Measurements from ENCODE around the gene PPFIBP1.

PPFIBP1 gene

DNA sequence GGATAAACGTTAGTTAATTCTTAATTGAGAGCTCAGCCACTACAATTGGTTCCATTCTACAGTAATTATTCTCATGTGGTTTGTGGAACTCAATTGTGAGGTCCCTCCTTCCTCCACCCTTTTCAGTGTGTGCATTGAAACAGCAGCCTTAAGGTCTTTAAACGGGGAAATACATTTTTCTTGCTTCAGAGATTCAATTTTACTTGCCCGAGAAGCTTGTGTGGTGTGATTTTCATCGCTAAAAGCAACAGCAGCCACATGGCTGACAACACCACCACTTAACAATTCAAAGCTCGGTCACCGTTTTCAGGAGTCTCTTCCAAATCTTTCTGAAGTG is 733 bp upstream of the PPFIBP1 start:
- Mint-ChIP-seq H3K27me3 (ENCODE audit: low read depth, poor library complexity) (no peaks in the 10 kb centered on the region), H3K4me3 (peak overlapping the region; percentile 92), H3K4me1 (peaks cover 73% of the 10 kb centered on the region), H3K27ac (peak overlapping the region; percentile 86), H3K36me3 (ENCODE audit: low read depth) (no peaks in the 10 kb centered on the region), H3K9me3 (no peaks in the 10 kb centered on the region)
- TF ChIP-seq, protein P1, sequence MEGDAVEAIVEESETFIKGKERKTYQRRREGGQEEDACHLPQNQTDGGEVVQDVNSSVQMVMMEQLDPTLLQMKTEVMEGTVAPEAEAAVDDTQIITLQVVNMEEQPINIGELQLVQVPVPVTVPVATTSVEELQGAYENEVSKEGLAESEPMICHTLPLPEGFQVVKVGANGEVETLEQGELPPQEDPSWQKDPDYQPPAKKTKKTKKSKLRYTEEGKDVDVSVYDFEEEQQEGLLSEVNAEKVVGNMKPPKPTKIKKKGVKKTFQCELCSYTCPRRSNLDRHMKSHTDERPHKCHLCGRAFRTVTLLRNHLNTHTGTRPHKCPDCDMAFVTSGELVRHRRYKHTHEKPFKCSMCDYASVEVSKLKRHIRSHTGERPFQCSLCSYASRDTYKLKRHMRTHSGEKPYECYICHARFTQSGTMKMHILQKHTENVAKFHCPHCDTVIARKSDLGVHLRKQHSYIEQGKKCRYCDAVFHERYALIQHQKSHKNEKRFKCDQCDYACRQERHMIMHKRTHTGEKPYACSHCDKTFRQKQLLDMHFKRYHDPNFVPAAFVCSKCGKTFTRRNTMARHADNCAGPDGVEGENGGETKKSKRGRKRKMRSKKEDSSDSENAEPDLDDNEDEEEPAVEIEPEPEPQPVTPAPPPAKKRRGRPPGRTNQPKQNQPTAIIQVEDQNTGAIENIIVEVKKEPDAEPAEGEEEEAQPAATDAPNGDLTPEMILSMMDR (IDR thresholded peaks at IDR 0.05), result no peak
- no peak for DNase-seq

- no peak overlapping the region for H3K27ac Mint-ChIP-seq
- TF ChIP-seq, protein P1 (IDR thresholded peaks at IDR 0.05), result no peak
- H3K4me3 Mint-ChIP-seq, result peak overlapping the region; percentile 92
- peaks cover 77% of the 10 kb centered on the region for H3K4me1 Mint-ChIP-seq
- peaks cover 8% of the 10 kb centered on the region for H3K36me3 Mint-ChIP-seq (ENCODE audit: low read depth)
- no peaks in the 10 kb centered on the region for H3K9me3 Mint-ChIP-seq
- no peak for DNase-seq
- H3K27me3 Mint-ChIP-seq (ENCODE audit: low read depth, poor library complexity), result no peaks in the 10 kb centered on the region
Observed at GRCh38 chr12:27524494-27524835, 459 bp downstream of the PPFIBP1 start.

DNA sequence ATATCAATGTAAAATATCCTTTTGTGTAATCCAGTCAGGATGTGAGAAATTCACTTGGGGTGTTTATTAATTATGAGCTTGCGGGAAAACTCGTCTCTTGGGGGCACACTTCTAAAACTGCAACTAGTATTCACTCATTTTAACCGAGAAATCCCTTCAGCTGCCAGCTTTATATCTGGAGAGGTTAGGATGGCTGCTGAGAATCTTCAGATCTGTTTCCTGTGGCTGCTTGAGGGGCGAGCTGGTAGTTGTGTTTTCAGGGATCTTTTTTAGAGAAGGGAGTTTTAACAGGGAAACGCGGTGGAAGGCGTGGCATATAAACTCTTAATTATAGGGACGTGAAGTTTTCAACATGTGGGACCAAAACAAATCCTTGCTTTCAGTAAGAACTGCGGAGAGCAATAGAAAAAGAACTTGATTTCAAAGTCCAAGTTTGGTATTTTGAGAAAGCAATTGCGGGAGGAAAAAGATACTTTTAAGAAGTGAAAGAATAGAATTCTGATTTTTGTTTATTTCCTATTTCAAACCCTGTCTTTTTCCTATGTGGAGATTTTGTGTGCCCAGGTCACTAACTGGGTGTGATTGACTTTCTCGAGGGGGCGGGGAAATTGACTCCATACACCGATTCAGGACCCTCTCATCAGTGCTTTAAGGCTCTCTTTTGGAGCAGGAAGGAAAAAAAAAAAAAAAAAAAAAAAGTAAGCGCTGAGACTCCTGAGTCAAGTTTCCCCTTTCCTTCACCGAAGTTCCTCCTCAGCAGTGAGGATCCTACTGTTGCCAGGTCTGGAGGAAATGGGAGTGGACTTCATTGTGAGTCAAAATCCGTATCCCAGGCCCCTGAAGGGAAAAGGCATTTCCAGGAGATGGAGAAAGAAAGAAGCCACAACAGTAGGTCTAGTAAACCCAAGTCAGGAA is 1.1 kb downstream of the PPFIBP1 start:
- Mint-ChIP-seq H3K27me3 (ENCODE audit: low read depth, poor library complexity) (no peaks in the 10 kb centered on the region), H3K27ac (peak overlapping the region; percentile 55), H3K4me1 (peaks cover 76% of the 10 kb centered on the region), H3K36me3 (ENCODE audit: low read depth) (peaks cover 8% of the 10 kb centered on the region), H3K4me3 (peak overlapping the region; percentile 92), H3K9me3 (no peaks in the 10 kb centered on the region)
- TF ChIP-seq, protein P1 (IDR thresholded peaks at IDR 0.05), result no peak
- DNase-seq, result no peak

DNA sequence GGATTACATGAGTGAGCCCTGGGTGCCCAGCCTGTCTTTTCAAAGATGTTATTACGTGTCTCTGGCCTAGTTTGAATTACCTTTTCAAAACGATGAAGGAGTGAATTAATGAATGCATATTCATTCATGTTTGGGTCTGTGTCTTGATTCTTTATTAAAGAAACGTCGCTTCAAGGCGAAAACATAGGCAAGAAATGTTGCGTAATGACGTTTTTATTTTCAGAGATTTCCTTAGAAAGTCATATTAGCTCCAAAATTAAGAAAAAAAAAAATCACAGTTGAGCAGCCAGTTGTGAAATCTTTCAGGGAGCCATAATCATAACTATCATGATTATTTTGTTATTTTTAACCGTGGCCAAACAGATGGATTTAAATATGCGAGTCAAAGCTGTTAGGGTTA is 3.5 kb downstream of the PPFIBP1 start:
- Mint-ChIP-seq H3K36me3 (ENCODE audit: low read depth) (peaks cover 10% of the 10 kb centered on the region), H3K9me3 (no peaks in the 10 kb centered on the region), H3K27me3 (ENCODE audit: low read depth, poor library complexity) (no peaks in the 10 kb centered on the region), H3K27ac (no peak overlapping the region), H3K4me3 (no peak overlapping the region), H3K4me1 (peaks cover 63% of the 10 kb centered on the region)
- DNase-seq, result no peak
- TF ChIP-seq, protein P1 (IDR thresholded peaks at IDR 0.05), result no peak

GRCh38 chr12:27528788-27529187 is 4.8 kb downstream of the PPFIBP1 start:
- Mint-ChIP-seq H3K9me3 (no peaks in the 10 kb centered on the region), H3K36me3 (ENCODE audit: low read depth) (peaks cover 19% of the 10 kb centered on the region), H3K4me3 (no peak overlapping the region), H3K27ac (peak overlapping the region; percentile 24), H3K27me3 (ENCODE audit: low read depth, poor library complexity) (no peaks in the 10 kb centered on the region), H3K4me1 (peaks cover 55% of the 10 kb centered on the region)
- TF ChIP-seq, protein P1 (IDR thresholded peaks at IDR 0.05), result no peak
- DNase-seq, result no peak
